Camera-type eye (tissue), 1 donor: ENCODE results near the gene FMOD. TPM values are rescaled to one million over a fixed set of nuclear protein-coding genes. Genes with fewer than 3 reads are reported as not detected.

Source experiments
- total RNA-seq: library from RNA; depleted of rRNA; stranded (reverse); fragments of >200 nt; gene quantifications from one replicate; pipeline ENCODE4 v1.2.3, GENCODE V29; 2014

Gene FMOD
- 137 TPM for total RNA-seq

GRCh38 chr1:203351037-203351625 lies at the start of gene FMOD:
TSS of gene FMOD (minus strand) at chr1:203351122. CDS start at chr1:203348270, 2,852 bp downstream.

GRCh38 chr1:203304919-203305808 lies 45.8 kb downstream of the FMOD start, which contains the start of gene BTG2:
TSS of gene BTG2 (plus strand) at chr1:203305519. CDS start at chr1:203305607, 88 bp downstream.

Other genes starting within 250 kb of the FMOD start
- 1.9 TPM for gene ADORA1, start 223.4 kb downstream of the FMOD start, total RNA-seq
- 4.5 TPM for gene MYBPH, start 175.3 kb downstream of the FMOD start, total RNA-seq
- gene CHI3L1, start 164.4 kb downstream of the FMOD start, total RNA-seq: 6.3 TPM
- not detected for gene CHIT1, start 121.4 kb downstream of the FMOD start, total RNA-seq
- 56.5 TPM for gene BTG2, start 45.6 kb downstream of the FMOD start, total RNA-seq
- gene PRELP, start 124.7 kb upstream of the FMOD start, total RNA-seq: 12.8 TPM
- gene OPTC, start 143.0 kb upstream of the FMOD start, total RNA-seq: 40.7 TPM